H9 (cell line): ENCODE data around the gene MACROD1. TPM values are rescaled to one million over a fixed set of nuclear protein-coding genes. Genes with fewer than 3 reads are reported as not detected.

Source experiments
- DNase-seq: peaks from one replicate; pipeline ENCODE4 v3.0.0-alpha.2; 2017
- H2AFZ ChIP-seq: one replicate; pipeline ENCODE4 v1.6.1; 2013; ENCODE audit warnings: mild to moderate bottlenecking, low read length, control low read depth, moderate library complexity
- H2AK5ac ChIP-seq: 2 replicates; pipeline ENCODE4 v1.6.1; 2013; ENCODE audit warnings: low read length, control low read depth, mixed read lengths; ENCODE audit not compliant: insufficient read length
- H2BK120ac ChIP-seq: one replicate; pipeline ENCODE4 v1.6.1; 2013; ENCODE audit warnings: low read depth, mild to moderate bottlenecking, low read length, control low read depth, inconsistent platforms; ENCODE audit not compliant: poor library complexity, severe bottlenecking
- H2BK12ac ChIP-seq: 2 replicates; pipeline ENCODE4 v1.6.1; 2013; ENCODE audit warnings: low read length, control low read depth, mixed read lengths, low read depth; ENCODE audit not compliant: insufficient read length
- H2BK15ac ChIP-seq: 2 replicates; pipeline ENCODE4 v1.6.1; 2013; ENCODE audit warnings: low read depth, low read length, control low read depth
- H2BK20ac ChIP-seq: one replicate; pipeline ENCODE4 v1.6.1; 2013; ENCODE audit warnings: low read depth, mild to moderate bottlenecking, low read length, control low read depth, inconsistent platforms; ENCODE audit not compliant: poor library complexity, severe bottlenecking
- H2BK5ac ChIP-seq: 2 replicates; pipeline ENCODE4 v1.6.1; 2013; ENCODE audit warnings: low read length, control low read depth, mixed read lengths; ENCODE audit not compliant: insufficient read length
- H3K14ac ChIP-seq: 2 replicates; pipeline ENCODE4 v1.6.1; 2013; ENCODE audit warnings: low read length, control low read depth; ENCODE audit not compliant: insufficient read depth
- H3K18ac ChIP-seq: 2 replicates; pipeline ENCODE4 v1.6.1; 2013; ENCODE audit warnings: low read depth, mild to moderate bottlenecking, mixed read lengths, low read length, control low read depth; ENCODE audit not compliant: insufficient read length
- H3K23ac ChIP-seq: 2 replicates; pipeline ENCODE4 v1.6.1; 2013; ENCODE audit warnings: low read length, control low read depth, mixed read lengths, low read depth; ENCODE audit not compliant: insufficient read length
- H3K23me2 ChIP-seq: 2 replicates; pipeline ENCODE4 v1.6.1; 2013; ENCODE audit warnings: low read depth, mild to moderate bottlenecking, mixed read lengths, low read length, control low read depth; ENCODE audit not compliant: insufficient read length, poor library complexity, severe bottlenecking
- H3K27ac ChIP-seq: 2 replicates; pipeline ENCODE4 v1.5.1; 2013; ENCODE audit warnings: low read length, control low read depth, mixed read lengths, low read depth; ENCODE audit not compliant: insufficient read length
- H3K27me3 ChIP-seq: 2 replicates; pipeline ENCODE4 v1.6.1; 2013; ENCODE audit warnings: low read length, control low read depth, inconsistent platforms; ENCODE audit not compliant: insufficient read depth
- H3K4ac ChIP-seq: 2 replicates; pipeline ENCODE4 v1.6.1; 2013; ENCODE audit warnings: low read depth, mild to moderate bottlenecking, control low read depth, inconsistent platforms, low read length, moderate library complexity
- H3K4me1 ChIP-seq: 2 replicates; pipeline ENCODE4 v1.6.1; 2013; ENCODE audit warnings: low read length, control low read depth, inconsistent platforms; ENCODE audit not compliant: insufficient read depth
- H3K4me2 ChIP-seq: 2 replicates; pipeline ENCODE4 v1.6.1; 2013; ENCODE audit warnings: low read length, control low read depth, mixed read lengths; ENCODE audit not compliant: insufficient read length, insufficient read depth
- H3K56ac ChIP-seq: 2 replicates; pipeline ENCODE4 v1.6.1; 2013; ENCODE audit warnings: low read depth, mild to moderate bottlenecking, mixed read lengths, low read length, control low read depth; ENCODE audit not compliant: insufficient read length
- H3K79me1 ChIP-seq: 2 replicates; pipeline ENCODE4 v1.6.1; 2013; ENCODE audit warnings: low read depth, mild to moderate bottlenecking, moderate library complexity, low read length, control low read depth, inconsistent platforms; ENCODE audit not compliant: insufficient read depth, poor library complexity, severe bottlenecking
- H3K79me2 ChIP-seq: 2 replicates; pipeline ENCODE4 v1.6.1; 2013; ENCODE audit warnings: low read length, control low read depth, inconsistent platforms; ENCODE audit not compliant: insufficient read depth
- H3K9ac ChIP-seq: 2 replicates; pipeline ENCODE4 v1.6.1; 2013; ENCODE audit warnings: low read length, control low read depth, mixed read lengths; ENCODE audit not compliant: insufficient read length; ENCODE audit errors: extremely low read depth
- H3K9me3 ChIP-seq: one replicate; pipeline ENCODE4 v1.6.1; 2013; ENCODE audit warnings: low read depth, low read length, inconsistent platforms; ENCODE audit not compliant: control insufficient read depth
- H3T11ph ChIP-seq: one replicate; pipeline ENCODE4 v1.6.1; 2013; ENCODE audit warnings: mild to moderate bottlenecking, low read length, control low read depth, inconsistent platforms
- H4K20me1 ChIP-seq: one replicate; pipeline ENCODE4 v1.6.1; 2013; ENCODE audit not compliant: control insufficient read depth, insufficient read length, insufficient read depth
- H4K5ac ChIP-seq: 2 replicates; pipeline ENCODE4 v1.6.1; 2013; ENCODE audit warnings: low read depth, mild to moderate bottlenecking, mixed read lengths, low read length, control low read depth; ENCODE audit not compliant: insufficient read length
- H4K8ac ChIP-seq: replicated peaks from 2 replicates; pipeline ENCODE4 v1.6.1; 2013; ENCODE audit warnings: low read length, control low read depth, mixed read lengths, low read depth; ENCODE audit not compliant: insufficient read length
- H4K91ac ChIP-seq: 2 replicates; pipeline ENCODE4 v1.6.1; 2013; ENCODE audit warnings: low read depth, mild to moderate bottlenecking, moderate library complexity, mixed read lengths, low read length, control low read depth; ENCODE audit not compliant: insufficient read length
- H3K27ac Mint-ChIP-seq, 3 experiments: 2 replicates in 2 of 3; 3 replicates in 1 of 3; pipeline ENCODE4 v1.8.0; 2020 to 2021; ENCODE audit warnings: mixed read lengths in 3 of 3, mild to moderate bottlenecking in 1 of 3, moderate library complexity in 1 of 3
- H3K27me3 Mint-ChIP-seq: 2 replicates; pipeline ENCODE4 v1.8.0; 2021; ENCODE audit warnings: low read depth, mild to moderate bottlenecking, moderate library complexity, mixed read lengths
- H3K36me3 Mint-ChIP-seq, 3 experiments: 2 replicates in 2 of 3; 3 replicates in 1 of 3; pipeline ENCODE4 v1.8.0; 2020 to 2021; ENCODE audit warnings: low read depth in 3 of 3, mixed read lengths in 3 of 3; ENCODE audit not compliant: insufficient read depth in 1 of 3
- H3K4me1 Mint-ChIP-seq, 2 experiments: 2 replicates each; pipeline ENCODE4 v1.8.0; 2020; ENCODE audit warnings: mixed read lengths in 2 of 2
- H3K4me3 Mint-ChIP-seq, 2 experiments: 2 replicates in 1 of 2; 3 replicates in 1 of 2; pipeline ENCODE4 v1.8.0; 2020 to 2021; ENCODE audit warnings: mild to moderate bottlenecking in 2 of 2, mixed read lengths in 2 of 2, moderate library complexity in 1 of 2
- H3K9me3 Mint-ChIP-seq, 2 experiments: 2 replicates in 1 of 2; 3 replicates in 1 of 2; pipeline ENCODE4 v1.8.0; 2020; ENCODE audit warnings: mild to moderate bottlenecking in 2 of 2, mixed read lengths in 2 of 2, moderate library complexity in 1 of 2
- WGBS: extraction: QIAGEN DNeasy Blood & Tissue Kit; methylation state at CpG from one replicate; pipeline ENCODE4 v1.1.7; 2013; ENCODE audit warnings: missing lambda C conversion rate, low lambda C conversion rate, mixed read lengths; ENCODE audit not compliant: insufficient read length; ENCODE audit errors: extremely low coverage; 5-methylcytosine and 5-hydroxymethylcytosine counted together
- total RNA-seq: library from RNA; stranded (reverse); gene quantifications from 2 replicates; pipeline ENCODE4 v1.2.1, GENCODE V29; 2021
- TF ChIP-seq, protein P1 (sequence below): fragments of 200-600 bp; sonication (generic); conservative IDR thresholded peaks from 3 replicates; pipeline ENCODE4 v1.8.0; 2021; ENCODE audit warnings: antibody characterized with exemption, mild to moderate bottlenecking

Gene MACROD1
- total RNA-seq, 1 experiment from 2014 or later: 21.2 TPM

DNA sequence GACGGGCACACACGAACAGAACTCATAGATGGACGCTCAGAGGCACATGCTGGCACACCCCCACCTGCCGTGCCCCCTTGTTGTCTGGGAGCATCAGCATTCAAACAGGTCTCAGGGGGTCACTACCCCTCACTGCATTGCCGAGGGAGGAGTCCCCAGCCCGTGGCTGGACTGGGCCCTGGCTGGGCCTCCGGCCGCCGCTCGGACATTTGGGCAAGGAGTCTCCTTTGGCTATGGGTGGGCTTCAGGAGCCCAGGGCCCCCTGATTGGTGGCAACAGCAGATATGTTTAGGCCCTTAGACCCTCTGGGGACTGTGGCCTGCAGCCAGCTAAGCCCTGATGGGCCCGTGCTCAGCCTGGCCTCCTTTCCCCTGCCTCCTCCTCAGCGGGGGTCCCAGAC, 88.3 kb downstream of the MACROD1 start:
- peaks cover 88% of the 10 kb centered on the region for H3K27me3 Mint-ChIP-seq
- Histone ChIP-seq H3K27me3 (peaks cover 8% of the 10 kb centered on the region; the same call in 1 of the 2 replicates), H3K23ac (no peak overlapping the region)

More for the DNA sequence above, 88.3 kb downstream of the MACROD1 start:
- H3K79me2 ChIP-seq: no peaks in the 10 kb centered on the region
- H3K18ac ChIP-seq: no peak overlapping the region
- Mint-ChIP-seq H3K27ac (no peak overlapping the region), H3K4me3 (no peak overlapping the region), H3K36me3 (no peaks in the 10 kb centered on the region), H3K9me3 (no peaks in the 10 kb centered on the region; a peak in 1 of 5 replicates), H3K4me1 (peaks cover 4 to 13% of the 10 kb centered on the region in 2 experiments; a peak in 2 of 4 replicates)
- H3T11ph ChIP-seq: no peak overlapping the region
- H2BK20ac ChIP-seq: no peak overlapping the region
- no peak overlapping the region for H4K91ac ChIP-seq
- H2BK12ac ChIP-seq: no peak overlapping the region
- no peak overlapping the region for H3K56ac ChIP-seq
- H3K14ac ChIP-seq: no peak overlapping the region
- no peak overlapping the region for H2AK5ac ChIP-seq
- no peak overlapping the region for H3K27ac ChIP-seq
- H3K4me1 ChIP-seq: no peaks in the 10 kb centered on the region
- H2BK5ac ChIP-seq: no peak overlapping the region
- H3K79me1 ChIP-seq: no peaks in the 10 kb centered on the region
- no peak overlapping the region for H4K5ac ChIP-seq
- no peak overlapping the region for H2BK15ac ChIP-seq
- WGBS: no CpG with 5 or more reads among the region's 12 CpGs
- TF ChIP-seq, protein P1, sequence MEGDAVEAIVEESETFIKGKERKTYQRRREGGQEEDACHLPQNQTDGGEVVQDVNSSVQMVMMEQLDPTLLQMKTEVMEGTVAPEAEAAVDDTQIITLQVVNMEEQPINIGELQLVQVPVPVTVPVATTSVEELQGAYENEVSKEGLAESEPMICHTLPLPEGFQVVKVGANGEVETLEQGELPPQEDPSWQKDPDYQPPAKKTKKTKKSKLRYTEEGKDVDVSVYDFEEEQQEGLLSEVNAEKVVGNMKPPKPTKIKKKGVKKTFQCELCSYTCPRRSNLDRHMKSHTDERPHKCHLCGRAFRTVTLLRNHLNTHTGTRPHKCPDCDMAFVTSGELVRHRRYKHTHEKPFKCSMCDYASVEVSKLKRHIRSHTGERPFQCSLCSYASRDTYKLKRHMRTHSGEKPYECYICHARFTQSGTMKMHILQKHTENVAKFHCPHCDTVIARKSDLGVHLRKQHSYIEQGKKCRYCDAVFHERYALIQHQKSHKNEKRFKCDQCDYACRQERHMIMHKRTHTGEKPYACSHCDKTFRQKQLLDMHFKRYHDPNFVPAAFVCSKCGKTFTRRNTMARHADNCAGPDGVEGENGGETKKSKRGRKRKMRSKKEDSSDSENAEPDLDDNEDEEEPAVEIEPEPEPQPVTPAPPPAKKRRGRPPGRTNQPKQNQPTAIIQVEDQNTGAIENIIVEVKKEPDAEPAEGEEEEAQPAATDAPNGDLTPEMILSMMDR: no peak
- H3K4me2 ChIP-seq: no peak overlapping the region
- H2AFZ ChIP-seq: no peak overlapping the region
- H4K20me1 ChIP-seq: peaks cover 5% of the 10 kb centered on the region
- H3K9ac ChIP-seq: no peak overlapping the region
- no peaks in the 10 kb centered on the region for H3K9me3 ChIP-seq
- H3K23me2 ChIP-seq: no peaks in the 10 kb centered on the region
- DNase-seq: no peak
- no peak overlapping the region for H3K4ac ChIP-seq
- no peak overlapping the region for H4K8ac ChIP-seq
- no peak overlapping the region for H2BK120ac ChIP-seq
